DND-41 (cell line): ENCODE measurements around the gene TIA1.
"Not testable (repeated sequence)": the region's sequence is repeated elsewhere in the genome, so short reads cannot be mapped to it uniquely, and the experiment has no call there.

Experiments used
- CTCF ChIP-seq: IDR thresholded peaks from 2 replicates; pipeline ENCODE4 v1.5.1; 2012; ENCODE audit warnings: borderline replicate concordance, low read length, moderate library complexity, mild to moderate bottlenecking; ENCODE audit not compliant: poor library complexity, severe bottlenecking; ENCODE audit errors: extremely low read depth
- EZH2 ChIP-seq: IDR thresholded peaks from 3 replicates; pipeline ENCODE4 v1.6.1; 2012; ENCODE audit warnings: borderline replicate concordance, low read depth, mild to moderate bottlenecking, moderate library complexity, low read length, inconsistent platforms; ENCODE audit not compliant: severe bottlenecking

- not testable (repeated sequence) for TF ChIP-seq CTCF, EZH2
Observed at GRCh38 chr2:70223305-70223704, 25.1 kb downstream of the TIA1 start.
